MCF 10A (cell line): ENCODE data around the gene ZNF532. TPM values are rescaled to one million over a fixed set of nuclear protein-coding genes. Genes with fewer than 3 reads are reported as not detected.

Experiments used
- BruUV-seq: library from RNA; stranded (reverse); fragments of 400-500 nt; replicated peaks from 2 replicates; lab custom pipeline; 2021; lab: Mats Ljungman, UMichigan
- CTCF ChIA-PET: fragments of 300-600 bp; sonication (Branson Sonifier 250); formaldehyde crosslinking; extraction: SDS; loops from one replicate; lab custom pipeline; 2021; ENCODE audit warnings: antibody characterized with exemption, inconsistent platforms; lab: Yijun Ruan, JAX
- POLR2A ChIA-PET: fragments of 300-600, 350-650 bp; sonication (Branson Sonifier 250); formaldehyde crosslinking; extraction: SDS; loops from one replicate; lab custom pipeline; 2020; ENCODE audit warnings: antibody characterized with exemption, inconsistent platforms; lab: Yijun Ruan, JAX
- DNase-seq: peaks from one replicate; pipeline ENCODE4 v3.0.0-alpha.2; 2018; ENCODE audit not compliant: unreplicated experiment
- H3K27ac Mint-ChIP-seq: one replicate; pipeline ENCODE4 v1.8.0; 2022; ENCODE audit warnings: mild to moderate bottlenecking, low read depth, mixed read lengths; ENCODE audit not compliant: unreplicated experiment
- H3K27me3 Mint-ChIP-seq: one replicate; pipeline ENCODE4 v1.8.0; 2022; ENCODE audit warnings: mixed read lengths; ENCODE audit not compliant: insufficient read depth, unreplicated experiment
- H3K36me3 Mint-ChIP-seq: one replicate; pipeline ENCODE4 v1.8.0; 2022; ENCODE audit warnings: mild to moderate bottlenecking, moderate library complexity, mixed read lengths; ENCODE audit not compliant: insufficient read depth, unreplicated experiment
- H3K4me1 Mint-ChIP-seq: one replicate; pipeline ENCODE4 v1.8.0; 2022; ENCODE audit warnings: mixed read lengths; ENCODE audit not compliant: insufficient read depth, unreplicated experiment
- H3K4me3 Mint-ChIP-seq: one replicate; pipeline ENCODE4 v1.8.0; 2022; ENCODE audit warnings: mild to moderate bottlenecking, moderate library complexity, mixed read lengths; ENCODE audit not compliant: unreplicated experiment
- H3K9me3 Mint-ChIP-seq: one replicate; pipeline ENCODE4 v1.8.0; 2022; ENCODE audit warnings: mixed read lengths; ENCODE audit not compliant: unreplicated experiment
- intact Hi-C: fragments of 100-400 bp; cut with micrococcal nuclease; formaldehyde crosslinking; loops from 2 replicates; pipeline ENCODE4 v1.14.1; 2022
- total RNA-seq: library from RNA; stranded (reverse); gene quantifications from 2 replicates; pipeline ENCODE4 v1.2.3, GENCODE V29; 2022
- TF ChIP-seq, protein P1 (sequence below): fragments of 200-600 bp; IDR thresholded peaks from one replicate; pipeline ENCODE4 v1.8.0; 2022; ENCODE audit warnings: antibody characterized with exemption, mild to moderate bottlenecking; ENCODE audit not compliant: unreplicated experiment

ZNF532 gene
- total RNA-seq, 1 experiment from 2014 or later, result 64.1 TPM

DNA sequence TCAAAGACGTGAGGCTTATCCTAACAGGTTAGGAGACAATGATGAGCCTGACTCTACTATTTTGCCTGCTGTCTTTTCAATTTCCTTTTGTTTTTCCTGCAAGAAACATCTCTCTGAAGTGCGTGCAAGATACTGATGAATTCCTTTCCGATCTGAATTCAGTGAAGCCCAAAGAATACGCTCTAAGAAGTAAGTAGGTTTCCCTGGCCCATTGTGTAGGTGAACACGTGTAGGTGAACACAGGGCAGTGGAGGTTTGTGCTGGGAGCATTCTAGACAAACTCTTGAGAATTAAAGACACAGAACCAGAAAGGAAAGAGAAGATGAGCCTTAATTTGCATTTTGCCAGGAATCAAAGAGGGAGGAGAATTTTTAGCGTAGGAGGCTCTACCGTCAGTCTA lies 132.0 kb downstream of the ZNF532 start:
- no peak for DNase-seq
- no TSS peak for BruUV-seq
- H3K27me3 Mint-ChIP-seq, result no peaks in the 10 kb centered on the region
- H3K27ac Mint-ChIP-seq, result peak overlapping the region; percentile 33
- TF ChIP-seq, protein P1, sequence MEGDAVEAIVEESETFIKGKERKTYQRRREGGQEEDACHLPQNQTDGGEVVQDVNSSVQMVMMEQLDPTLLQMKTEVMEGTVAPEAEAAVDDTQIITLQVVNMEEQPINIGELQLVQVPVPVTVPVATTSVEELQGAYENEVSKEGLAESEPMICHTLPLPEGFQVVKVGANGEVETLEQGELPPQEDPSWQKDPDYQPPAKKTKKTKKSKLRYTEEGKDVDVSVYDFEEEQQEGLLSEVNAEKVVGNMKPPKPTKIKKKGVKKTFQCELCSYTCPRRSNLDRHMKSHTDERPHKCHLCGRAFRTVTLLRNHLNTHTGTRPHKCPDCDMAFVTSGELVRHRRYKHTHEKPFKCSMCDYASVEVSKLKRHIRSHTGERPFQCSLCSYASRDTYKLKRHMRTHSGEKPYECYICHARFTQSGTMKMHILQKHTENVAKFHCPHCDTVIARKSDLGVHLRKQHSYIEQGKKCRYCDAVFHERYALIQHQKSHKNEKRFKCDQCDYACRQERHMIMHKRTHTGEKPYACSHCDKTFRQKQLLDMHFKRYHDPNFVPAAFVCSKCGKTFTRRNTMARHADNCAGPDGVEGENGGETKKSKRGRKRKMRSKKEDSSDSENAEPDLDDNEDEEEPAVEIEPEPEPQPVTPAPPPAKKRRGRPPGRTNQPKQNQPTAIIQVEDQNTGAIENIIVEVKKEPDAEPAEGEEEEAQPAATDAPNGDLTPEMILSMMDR, result no peak
- H3K36me3 Mint-ChIP-seq, result no peaks in the 10 kb centered on the region
- intact Hi-C loops, result no loop called here
- no peaks in the 10 kb centered on the region for H3K9me3 Mint-ChIP-seq
- ChIA-PET POLR2A (interaction anchor here (0.7 kb wide), 1 partner anchor 12 kb away, joined by 8 read pairs; no protein-coding TSS in a partner anchor), CTCF (no interaction called here)
- H3K4me1 Mint-ChIP-seq, result peaks cover 42% of the 10 kb centered on the region
- H3K4me3 Mint-ChIP-seq, result no peak overlapping the region

DNA sequence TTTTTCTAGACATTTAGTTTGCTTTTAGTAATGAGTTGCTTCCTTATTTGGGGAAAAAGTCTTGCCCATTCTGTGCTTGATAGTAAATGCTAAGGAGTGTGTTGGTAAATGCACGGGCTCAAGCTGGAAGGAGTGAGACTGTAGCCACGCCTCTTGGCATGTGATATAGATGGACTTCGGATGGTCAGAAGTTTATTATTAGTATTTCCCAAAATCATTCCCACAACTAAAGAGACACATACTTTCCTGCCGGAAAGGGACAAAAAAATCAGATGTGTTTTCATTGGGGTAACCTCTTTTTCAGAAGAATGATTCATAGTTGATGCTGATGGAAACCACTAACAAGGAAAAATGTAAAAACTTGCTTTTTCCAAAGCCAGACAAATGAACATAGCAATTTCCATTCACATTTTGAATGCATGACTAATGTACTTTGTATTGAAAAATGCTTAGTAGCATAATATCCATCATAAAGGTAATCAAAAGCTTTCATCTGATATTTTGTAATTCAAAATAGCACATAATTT lies 133.2 kb downstream of the ZNF532 start:
- intact Hi-C loops, result no loop called here
- ChIA-PET POLR2A (interaction anchor here (1.2 to 2.4 kb wide), 2 partner anchors 9 to 10 kb away, joined by 3 to 8 read pairs; no protein-coding TSS in a partner anchor), CTCF (no interaction called here)
- Mint-ChIP-seq H3K27me3 (no peaks in the 10 kb centered on the region), H3K27ac (peak overlapping the region; percentile 63), H3K9me3 (no peaks in the 10 kb centered on the region), H3K4me1 (peaks cover 31% of the 10 kb centered on the region), H3K36me3 (no peaks in the 10 kb centered on the region), H3K4me3 (no peak overlapping the region)
- DNase-seq, result peak; percentile 55
- TF ChIP-seq, protein P1, result no peak
- BruUV-seq, result no TSS peak

DNA sequence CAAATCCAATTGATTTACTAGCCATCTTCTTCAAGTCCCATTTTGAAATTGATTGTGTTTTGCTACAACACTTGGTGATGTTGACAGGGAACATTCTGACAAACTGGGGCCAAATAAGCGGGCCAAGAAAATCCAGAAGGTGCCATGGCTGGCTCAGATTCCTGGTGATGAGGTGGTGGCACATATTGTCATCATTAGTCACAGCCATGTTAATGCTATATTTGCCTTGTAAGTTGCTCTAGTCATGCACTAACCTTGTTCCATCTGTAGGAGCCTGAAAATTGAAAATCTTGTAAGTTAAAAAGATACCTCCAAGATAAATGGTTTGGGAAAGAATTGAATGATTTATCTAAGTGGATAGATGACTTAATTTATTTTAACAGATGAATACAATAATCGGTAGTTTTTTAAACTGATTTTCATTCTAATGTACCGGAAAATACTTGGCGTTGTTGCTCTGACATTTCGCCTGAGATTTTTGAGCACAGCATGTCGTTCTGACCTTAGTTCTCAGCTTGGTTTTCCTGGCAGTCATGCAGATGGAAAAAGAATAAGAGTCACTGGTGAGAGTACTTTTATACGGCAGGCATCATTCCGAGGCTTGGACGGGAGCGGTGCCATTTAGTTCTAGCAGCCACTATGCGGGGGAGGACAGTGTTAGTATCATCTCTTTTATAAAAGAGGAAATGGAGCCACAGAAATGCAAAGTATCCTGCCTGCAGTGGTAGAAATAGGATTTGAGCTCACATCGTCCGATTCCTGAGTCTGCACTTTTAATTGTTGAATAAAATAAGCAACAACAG lies 133.9 kb downstream of the ZNF532 start:
- peaks cover 27% of the 10 kb centered on the region for H3K4me1 Mint-ChIP-seq
- DNase-seq, result peak; percentile 47
- ChIA-PET POLR2A (interaction anchor here (1.2 to 2.4 kb wide), 2 partner anchors 8 to 10 kb away, joined by 3 to 8 read pairs; no protein-coding TSS in a partner anchor), CTCF (interaction anchor here (0.9 to 1.9 kb wide), 3 partner anchors 10 to 235 kb away, joined by 3 to 5 read pairs (median 3); no protein-coding TSS in a partner anchor)
- no peaks in the 10 kb centered on the region for H3K36me3 Mint-ChIP-seq
- no peaks in the 10 kb centered on the region for H3K27me3 Mint-ChIP-seq
- intact Hi-C loops, result no loop called here
- H3K9me3 Mint-ChIP-seq, result no peaks in the 10 kb centered on the region
- peak overlapping the region; percentile 63 for H3K27ac Mint-ChIP-seq
- H3K4me3 Mint-ChIP-seq, result peak overlapping the region; percentile 42
- TF ChIP-seq, protein P1, result no peak
- no TSS peak for BruUV-seq

DNA sequence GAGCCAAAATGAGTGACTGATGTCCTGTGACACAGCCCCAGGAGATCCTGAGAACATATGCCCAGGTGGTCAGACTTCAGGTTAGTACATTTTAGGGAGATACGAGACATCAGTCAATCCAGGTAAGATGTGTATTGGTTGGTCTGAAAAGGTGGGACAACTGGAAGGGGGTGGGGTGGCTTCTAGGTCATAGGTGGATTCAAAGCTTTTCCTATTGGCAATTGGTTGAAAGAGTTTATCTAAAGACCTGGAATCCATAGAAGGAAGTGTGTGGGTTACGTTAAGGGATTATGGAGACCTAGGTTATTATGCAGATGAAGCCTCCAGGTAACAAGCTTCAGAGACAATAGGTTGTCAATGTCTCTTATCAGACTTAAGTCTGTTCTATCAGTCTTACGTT lies 136.5 kb downstream of the ZNF532 start:
- CTCF ChIA-PET, result interaction anchor here (0.7 kb wide), 1 partner anchor 139 kb away, joined by 3 read pairs; no protein-coding TSS in a partner anchor
- H3K4me3 Mint-ChIP-seq, result no peak overlapping the region
- no TSS peak for BruUV-seq
- TF ChIP-seq, protein P1, result no peak
- DNase-seq, result no peak
- no peaks in the 10 kb centered on the region for H3K9me3 Mint-ChIP-seq
- intact Hi-C loops, result no loop called here
- POLR2A ChIA-PET, result interaction anchor here (0.6 to 1.3 kb wide), 2 partner anchors 46 to 56 kb away, joined by 3 to 4 read pairs; no protein-coding TSS in a partner anchor
- H3K4me1 Mint-ChIP-seq, result peaks cover 17% of the 10 kb centered on the region
- H3K27me3 Mint-ChIP-seq, result no peaks in the 10 kb centered on the region
- H3K36me3 Mint-ChIP-seq, result no peaks in the 10 kb centered on the region
- H3K27ac Mint-ChIP-seq, result no peak overlapping the region
